Measurements from ENCODE around the gene RAB11FIP3.
A peak's percentile ranks its signal among the peaks of the same experiment; 100 is the strongest.

The RAB11FIP3 gene

DNA sequence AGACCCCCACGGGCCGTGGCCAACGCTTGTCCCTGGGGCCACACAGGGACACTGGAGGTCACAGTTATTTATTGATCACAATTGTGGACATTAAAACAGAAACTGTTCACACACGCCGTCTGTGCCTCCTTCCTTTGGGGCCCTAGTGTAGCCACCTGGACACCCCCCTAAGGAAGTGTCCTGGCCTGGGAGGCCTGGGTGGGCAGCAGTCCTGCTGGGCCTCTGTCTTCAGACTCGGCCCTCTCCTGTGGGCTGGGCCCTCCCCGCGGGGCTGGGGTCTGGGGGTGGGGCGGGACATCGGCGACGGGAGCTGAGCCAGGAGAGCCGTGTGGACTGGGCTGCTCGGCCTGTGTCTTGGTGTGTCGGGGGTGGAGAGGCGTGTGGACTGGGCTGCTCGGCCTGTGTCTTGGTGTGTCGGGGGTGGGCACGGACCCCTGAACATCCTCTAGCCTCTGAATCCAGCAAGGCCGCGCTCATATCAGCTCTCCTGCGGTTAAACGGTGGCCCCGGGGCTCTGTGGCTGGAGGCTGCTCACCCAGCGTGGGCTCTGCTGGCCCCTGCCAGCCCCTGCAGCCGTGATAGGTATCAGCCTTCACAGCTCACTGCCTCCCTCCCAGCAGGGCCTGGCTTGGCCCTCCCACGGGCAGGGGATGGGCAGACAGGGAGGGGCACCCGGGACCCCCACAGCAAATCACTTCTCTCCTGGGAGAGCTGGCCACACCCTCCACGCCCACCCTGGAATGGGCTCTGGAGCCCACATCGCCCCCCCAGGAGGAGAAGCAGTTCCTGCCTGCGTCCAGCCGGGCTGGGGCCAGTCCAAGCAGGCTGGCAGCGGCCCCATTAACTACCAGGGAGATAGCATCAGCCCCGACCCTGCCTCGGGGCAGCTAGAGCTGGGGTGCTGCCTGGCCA lies 140.2 kb downstream of the RAB11FIP3 start:
- TF ChIP-seq, protein P1, sequence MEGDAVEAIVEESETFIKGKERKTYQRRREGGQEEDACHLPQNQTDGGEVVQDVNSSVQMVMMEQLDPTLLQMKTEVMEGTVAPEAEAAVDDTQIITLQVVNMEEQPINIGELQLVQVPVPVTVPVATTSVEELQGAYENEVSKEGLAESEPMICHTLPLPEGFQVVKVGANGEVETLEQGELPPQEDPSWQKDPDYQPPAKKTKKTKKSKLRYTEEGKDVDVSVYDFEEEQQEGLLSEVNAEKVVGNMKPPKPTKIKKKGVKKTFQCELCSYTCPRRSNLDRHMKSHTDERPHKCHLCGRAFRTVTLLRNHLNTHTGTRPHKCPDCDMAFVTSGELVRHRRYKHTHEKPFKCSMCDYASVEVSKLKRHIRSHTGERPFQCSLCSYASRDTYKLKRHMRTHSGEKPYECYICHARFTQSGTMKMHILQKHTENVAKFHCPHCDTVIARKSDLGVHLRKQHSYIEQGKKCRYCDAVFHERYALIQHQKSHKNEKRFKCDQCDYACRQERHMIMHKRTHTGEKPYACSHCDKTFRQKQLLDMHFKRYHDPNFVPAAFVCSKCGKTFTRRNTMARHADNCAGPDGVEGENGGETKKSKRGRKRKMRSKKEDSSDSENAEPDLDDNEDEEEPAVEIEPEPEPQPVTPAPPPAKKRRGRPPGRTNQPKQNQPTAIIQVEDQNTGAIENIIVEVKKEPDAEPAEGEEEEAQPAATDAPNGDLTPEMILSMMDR (conservative IDR thresholded peaks at IDR 0.05): no peak
- peak overlapping the region; percentile 70 for H3K27ac ChIP-seq

DNA sequence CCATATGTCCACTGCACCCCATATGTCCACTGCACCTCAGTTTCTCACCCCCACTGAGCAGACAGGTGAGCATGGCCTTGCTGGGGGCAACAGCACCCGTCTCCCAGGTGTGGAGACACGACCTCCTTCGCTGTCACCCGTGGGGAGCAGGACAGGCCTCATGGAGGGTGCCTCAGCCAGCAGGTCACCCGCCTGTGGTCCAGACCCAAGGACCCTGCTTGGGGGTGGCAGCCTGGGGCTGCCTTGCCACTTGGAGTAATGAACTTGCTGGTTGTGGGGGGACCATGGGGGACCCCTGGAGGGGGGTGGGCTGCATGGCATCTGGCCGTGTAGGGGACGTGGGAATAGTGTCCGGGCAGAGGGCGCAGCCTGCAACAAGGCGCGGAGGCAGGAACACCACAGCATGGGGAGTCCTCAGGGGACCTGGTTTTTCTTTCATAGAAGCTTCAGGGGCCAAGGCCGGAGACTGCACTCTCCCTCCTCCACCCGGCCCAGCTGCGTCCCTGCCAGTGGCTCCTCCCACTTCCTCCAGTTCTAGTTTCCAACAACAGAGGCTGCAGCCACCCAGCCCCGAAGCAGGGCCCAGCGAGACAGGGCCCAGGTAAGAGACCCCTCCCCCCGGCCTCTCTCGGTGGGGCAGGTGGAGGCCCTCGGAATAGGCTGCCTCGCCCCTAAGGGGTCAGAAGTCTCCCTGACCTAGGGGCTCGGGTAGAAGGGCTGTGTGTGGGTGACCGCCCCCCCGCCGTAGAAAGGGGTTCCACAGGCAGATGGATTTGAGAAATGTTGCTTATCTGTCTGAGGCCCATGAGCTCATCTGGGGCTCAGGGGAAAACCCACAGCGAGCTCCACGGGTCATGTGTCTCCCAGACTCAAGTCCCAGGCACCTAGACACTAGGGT lies 141.3 kb downstream of the RAB11FIP3 start, which contains the start of gene NHLRC4:
TSS of gene NHLRC4 (plus strand) at position 531 of the 898 bp plus-strand sequence. CDS start 1,043 bp downstream, outside the sequence.
- TF ChIP-seq, protein P1 (conservative IDR thresholded peaks at IDR 0.05): no peak
- peak within 1 kb of the TSS; percentile 70 for H3K27ac ChIP-seq

DNA sequence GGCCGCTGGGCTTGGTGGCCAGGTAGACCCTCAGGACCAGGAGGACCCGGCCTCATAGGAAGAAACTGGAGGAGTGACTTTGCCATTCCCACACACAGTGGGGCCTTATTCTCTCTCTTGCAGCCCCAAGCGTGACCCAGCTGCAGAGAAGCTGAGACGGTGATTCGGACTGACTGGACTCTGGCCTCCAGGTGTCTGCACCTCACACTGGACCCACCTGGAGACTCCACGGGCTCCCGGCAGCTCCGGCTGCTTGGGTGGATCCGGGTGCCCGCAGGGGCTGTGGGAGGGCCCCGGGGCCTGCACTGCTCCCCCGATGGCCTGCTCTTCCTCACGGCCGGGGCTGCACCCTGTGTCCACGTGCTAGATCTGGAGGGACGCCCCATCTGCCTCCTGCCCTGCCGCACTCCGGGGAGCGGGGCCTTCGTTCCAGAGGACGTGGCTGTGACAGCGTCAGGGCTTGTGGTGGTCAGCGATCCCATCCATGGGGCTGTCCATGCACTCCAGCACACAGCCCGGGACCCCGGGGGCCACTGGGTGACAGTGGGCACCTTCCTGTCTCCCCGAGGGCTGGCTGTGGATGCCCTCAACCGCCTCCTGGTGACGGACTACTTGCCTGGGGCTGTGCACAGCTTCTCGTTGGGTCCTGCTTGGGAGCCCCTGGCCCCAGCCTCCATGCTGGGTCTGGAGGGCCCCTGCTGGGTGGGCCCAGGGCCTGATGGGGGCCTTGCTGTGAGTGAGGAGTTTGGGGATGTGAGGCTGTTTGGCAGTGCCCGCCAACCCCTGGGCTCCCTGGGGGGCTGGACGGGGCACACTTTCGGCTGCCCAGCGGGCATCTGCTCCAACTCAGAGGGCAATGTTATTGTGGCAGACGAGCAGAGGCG lies 142.2 kb downstream of the RAB11FIP3 start:
- TF ChIP-seq, protein P1 (conservative IDR thresholded peaks at IDR 0.05): no peak
- H3K27ac ChIP-seq: peak overlapping the region; percentile 70

DNA sequence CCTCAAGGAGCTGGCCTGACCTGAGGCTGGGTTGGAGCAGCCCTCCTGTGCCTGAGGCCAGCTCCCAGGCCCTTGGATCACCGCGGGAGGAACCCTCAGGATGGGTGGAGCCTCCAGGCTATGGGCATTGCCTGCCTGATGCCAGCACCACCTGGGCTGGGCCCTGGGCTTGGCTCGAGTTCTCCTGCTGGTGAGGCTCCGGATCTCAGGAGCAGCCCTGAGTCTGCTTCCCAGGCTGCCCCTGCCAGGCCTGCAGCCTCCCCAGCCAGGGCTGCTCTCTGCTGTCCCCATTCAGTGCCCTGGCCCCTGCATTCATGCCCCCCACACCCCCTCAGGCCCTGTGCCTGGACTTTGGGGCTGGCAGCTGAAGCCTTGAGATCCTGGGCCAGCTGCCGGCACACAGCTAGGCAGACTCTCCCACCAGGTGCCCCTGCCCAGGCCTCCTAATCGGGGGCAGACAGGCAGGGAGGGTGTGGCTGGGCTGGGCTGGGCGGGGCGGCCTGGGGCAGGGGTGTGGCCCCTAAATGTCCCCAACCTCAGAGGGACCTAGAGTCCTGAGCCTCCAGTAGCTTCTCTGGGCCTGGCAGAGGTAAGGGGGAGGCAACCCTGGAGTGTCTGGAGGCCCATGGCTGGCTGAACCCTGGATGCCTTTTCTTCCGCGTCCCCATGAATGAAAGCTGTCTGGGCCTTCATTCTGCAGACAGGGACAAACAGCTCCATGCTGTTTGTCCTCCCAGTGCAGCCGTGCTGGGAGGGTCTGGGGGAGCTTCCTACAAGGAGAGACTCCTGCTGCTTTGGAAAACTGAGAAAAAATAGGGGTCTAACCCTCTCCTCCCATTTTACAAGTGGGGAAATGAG lies 143.2 kb downstream of the RAB11FIP3 start:
- TF ChIP-seq, protein P1 (conservative IDR thresholded peaks at IDR 0.05): no peak

DNA sequence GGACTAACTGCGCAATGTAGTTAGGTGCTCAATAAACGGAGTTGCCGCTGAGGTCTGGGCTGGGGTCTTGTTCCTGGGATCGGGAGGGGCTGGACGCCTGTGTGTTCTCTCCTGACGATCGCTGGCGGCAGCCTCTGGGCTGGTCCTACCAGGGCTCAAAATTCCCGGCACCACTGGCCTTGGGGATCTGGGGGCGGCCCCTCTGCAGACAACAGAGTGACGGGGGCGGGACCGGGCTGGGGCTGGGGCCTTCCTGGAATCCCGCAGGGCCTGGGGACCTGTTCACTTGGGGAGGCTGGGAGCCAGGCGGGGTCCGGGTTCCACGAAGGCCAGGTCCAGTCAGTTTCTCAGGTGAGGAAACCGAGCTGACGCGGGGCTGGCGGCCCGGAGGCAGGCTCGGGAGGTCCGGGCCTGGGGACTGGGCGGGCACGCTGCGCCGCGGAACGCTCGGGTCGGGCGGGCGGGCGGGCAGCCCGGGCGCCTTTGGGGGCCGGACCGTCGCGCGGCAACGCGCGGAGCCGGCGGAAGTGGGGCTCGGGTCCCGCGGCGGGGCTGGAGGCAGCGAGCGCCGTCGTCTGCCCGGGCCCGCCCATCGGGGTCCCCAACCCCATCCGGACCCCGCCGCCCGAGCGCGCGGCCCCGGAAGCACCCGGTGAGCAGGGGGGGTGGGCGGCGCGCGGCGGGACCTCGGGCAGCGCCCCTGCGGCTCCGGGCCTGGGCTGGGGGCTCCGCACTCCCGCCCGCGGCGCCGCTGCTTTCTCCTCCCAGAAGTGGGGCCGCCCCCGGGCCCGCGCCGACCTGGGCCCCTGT lies 144.2 kb downstream of the RAB11FIP3 start, which contains the start of gene PIGQ:
TSS of gene PIGQ (plus strand) at position 524 of the 810 bp plus-strand sequence. CDS start 4,107 bp downstream, outside the sequence.
- TF ChIP-seq, protein P1 (conservative IDR thresholded peaks at IDR 0.05): no peak
- H3K27ac ChIP-seq: peak within 1 kb of the TSS; percentile 66; the same call in 1 of the 2 replicates

More for the DNA sequence above, 143.2 kb downstream of the RAB11FIP3 start:
- peak overlapping the region; percentile 66; the same call in 1 of the 2 replicates for H3K27ac ChIP-seq

Measured in VCaP (cell line).